Mucosa of gallbladder (tissue), 1 donor: ENCODE results near the gene TBX2. TPM values are rescaled to one million over a fixed set of nuclear protein-coding genes. Genes with fewer than 3 reads are reported as not detected.
"Not testable (repeated sequence)": the region's sequence is repeated elsewhere in the genome, so short reads cannot be mapped to it uniquely, and the experiment has no call there.

Experiments used
- DNase-seq: peaks from one replicate; pipeline ENCODE4 v3.0.0-alpha.2; 2020; ENCODE audit warnings: low spot score
- total RNA-seq: library from RNA; stranded (reverse); gene quantifications from one replicate; pipeline ENCODE4 v1.2.1, GENCODE V29; 2021
- donor health status: DM: no; HTN: no; CAD: no.

Gene TBX2
- total RNA-seq, 1 donor from 2014 or later = 33.9 TPM

- DNase-seq = no peak
Measured at GRCh38 chr17:61413661-61414126, 14.1 kb downstream of the TBX2 start.

DNA sequence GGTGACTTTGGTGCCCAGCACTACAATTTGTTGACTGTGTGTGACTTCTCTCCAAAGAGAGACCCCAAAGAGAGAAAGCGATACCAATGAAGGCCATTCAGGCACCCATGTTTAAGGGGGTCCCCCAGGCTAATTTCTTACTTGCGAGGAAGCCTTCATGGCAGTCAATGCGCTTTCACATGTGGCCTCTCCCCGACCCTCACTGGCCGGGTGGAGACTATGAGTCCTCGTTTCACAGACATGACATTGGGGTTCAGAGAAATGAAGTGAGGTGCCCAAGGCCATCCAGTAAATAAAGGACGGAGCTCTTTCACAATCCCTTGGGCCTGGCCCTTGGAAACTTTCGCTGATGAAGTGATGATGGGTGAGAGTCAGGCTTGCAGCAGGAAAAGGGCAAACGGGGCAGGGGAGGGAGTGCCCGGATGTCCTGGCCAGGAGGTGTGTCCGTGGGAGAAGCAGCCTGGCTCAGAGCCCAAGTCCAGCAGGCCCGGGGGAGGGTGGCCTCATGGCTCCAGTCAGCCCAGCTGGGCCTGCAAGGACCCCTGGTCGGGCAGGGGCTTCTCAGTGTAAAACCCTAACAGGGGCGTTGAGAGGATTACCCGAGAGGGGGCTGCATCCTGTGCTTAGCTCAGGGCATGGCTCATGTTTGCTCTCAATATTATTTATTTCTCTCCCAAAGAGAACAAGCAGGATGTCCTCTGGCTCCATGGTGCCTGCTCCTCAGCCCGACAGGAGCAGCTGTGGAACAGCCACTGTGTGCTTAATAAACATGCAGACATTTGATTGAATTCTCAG lies 14.7 kb downstream of the TBX2 start:
- no peak for DNase-seq

DNA sequence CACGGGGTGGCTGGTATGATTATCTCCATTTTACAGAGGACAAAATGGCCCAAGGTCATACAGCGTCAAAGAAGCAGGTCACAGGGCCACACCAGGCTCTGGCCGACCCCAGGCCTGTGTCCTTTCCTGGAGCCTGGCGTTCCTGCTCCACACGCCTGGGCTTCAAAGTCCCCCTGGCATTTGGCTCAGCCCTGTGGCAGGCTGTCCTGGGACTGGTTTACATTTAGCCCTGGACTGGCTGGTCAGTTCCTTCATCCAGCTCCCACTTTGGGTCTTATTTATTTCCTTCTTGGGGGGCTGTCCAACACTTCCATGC lies 15.3 kb downstream of the TBX2 start:
- no peak for DNase-seq

DNA sequence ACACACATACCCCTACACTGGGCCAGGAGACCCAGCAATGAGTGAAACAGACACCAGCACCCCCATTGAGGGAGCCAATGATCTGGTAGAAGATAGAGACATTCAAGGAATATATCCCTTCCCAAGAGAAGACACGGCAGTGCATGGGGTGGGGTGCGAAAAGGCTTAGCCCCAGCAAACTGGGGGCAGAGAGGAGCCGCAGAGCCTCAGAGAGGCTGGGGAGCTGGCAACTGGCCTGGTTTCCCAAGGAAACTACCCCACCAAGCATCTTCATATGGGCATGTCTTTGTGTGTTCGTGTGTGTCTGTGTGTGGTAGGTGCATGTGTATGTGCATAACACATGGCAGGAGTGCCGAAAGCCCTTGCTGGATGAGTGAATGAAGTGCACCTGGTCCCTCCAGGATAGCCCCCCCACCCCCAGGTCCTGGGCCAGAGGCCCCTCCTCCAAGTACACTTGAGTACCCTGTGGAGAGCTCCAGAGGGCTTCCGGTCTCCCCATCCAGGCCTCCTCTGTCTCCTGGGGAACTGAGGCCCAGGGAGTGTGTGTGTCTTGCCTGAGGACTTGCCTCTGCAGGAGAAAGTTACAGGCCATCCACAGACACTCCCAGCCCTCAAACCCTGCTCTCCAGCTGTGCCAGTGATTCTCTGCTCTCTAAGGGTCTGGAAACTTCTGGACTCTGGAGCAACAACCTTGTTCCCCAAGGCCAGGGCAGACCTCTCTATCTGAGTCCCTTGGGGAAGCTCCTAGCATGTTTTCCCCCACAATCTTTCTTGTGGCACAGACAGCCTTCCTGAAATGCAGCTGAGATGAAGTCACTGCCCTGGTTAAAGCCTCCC lies 15.9 kb downstream of the TBX2 start:
- no peak for DNase-seq

DNA sequence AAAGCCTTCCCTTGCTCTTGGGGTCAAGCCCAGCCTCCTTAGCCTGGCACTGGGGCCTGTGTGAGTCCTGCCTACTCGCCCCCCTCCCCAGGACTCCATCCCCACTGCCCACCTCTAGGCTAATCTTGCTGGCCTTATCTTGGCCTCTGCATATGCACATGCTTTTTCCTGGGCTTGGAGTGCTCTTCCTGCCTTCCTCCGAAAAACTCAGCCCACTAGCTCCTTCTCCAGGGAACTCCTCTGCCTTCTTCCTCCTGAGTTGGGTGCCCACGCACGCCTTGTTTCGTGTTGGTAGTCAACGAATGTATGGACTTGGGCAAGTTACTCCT lies 16.5 kb downstream of the TBX2 start:
- DNase-seq = no peak

- peak; percentile 86 for DNase-seq
Measured at GRCh38 chr17:61416540-61417363, 17.1 kb downstream of the TBX2 start.

DNA sequence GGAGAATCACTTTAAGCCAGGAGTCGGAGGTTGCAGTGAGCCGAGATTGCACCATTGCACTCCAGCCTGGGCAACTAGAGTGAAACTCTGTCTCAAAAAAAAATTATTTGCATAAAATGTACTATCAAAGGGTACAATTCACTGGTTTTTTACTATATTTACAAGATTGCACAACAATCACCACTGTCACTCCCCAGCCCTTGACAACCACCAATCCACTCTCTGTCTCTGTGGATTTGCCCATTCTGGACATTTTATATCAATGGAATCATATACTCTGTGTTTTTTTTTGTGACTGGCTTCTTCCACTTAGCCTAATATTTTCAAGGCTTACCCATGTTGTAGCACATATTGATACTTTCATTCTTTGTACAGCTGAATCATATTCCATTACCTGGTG lies 18.8 kb downstream of the TBX2 start:
- no peak for DNase-seq

DNA sequence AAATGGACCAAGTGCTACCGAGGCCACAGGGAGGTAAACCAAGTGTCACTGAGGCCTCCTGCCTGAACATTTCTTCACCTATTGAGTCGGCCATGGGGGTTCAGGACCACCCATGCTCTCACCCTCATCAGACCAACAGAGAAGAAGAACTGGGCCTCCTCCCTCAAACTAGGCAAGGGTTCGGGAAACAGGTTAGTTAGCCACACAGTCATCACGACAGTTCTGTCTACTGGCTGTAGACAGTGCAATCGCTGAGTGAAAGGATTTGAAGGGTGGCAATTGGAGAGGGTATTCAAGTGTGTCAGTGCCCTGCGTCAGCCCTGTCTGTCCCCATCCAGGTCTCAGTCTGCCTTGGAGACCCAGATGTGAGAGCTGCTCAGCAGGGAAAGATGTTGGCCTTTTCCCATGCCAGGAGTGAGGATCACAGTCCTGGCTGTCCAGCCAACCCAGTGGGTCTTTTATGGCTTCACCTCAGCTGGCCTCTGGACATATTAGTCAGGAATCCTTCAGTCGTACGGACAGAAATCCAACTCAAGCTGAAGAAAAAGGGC lies 19.9 kb downstream of the TBX2 start:
- no peak for DNase-seq

DNA sequence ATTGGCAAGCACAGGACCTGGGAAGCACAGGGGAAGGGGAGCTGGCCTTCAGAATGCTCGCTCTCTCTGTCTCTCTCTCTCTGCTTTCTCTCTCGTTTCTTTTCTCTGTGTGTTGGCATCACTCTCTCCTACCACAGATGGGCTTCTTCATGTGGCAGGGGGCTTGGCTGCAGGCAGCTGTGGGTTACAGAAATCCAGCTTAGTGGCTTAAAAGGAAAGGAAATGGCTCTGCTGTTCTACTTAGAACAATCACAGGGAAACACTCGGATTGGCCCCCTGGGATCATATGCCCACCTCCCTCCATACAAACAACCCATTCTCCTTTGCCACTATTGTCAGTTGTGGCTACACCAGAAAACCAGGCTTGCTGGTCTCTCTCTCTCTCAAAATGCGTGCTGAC lies 20.4 kb downstream of the TBX2 start:
- DNase-seq = no peak

DNA sequence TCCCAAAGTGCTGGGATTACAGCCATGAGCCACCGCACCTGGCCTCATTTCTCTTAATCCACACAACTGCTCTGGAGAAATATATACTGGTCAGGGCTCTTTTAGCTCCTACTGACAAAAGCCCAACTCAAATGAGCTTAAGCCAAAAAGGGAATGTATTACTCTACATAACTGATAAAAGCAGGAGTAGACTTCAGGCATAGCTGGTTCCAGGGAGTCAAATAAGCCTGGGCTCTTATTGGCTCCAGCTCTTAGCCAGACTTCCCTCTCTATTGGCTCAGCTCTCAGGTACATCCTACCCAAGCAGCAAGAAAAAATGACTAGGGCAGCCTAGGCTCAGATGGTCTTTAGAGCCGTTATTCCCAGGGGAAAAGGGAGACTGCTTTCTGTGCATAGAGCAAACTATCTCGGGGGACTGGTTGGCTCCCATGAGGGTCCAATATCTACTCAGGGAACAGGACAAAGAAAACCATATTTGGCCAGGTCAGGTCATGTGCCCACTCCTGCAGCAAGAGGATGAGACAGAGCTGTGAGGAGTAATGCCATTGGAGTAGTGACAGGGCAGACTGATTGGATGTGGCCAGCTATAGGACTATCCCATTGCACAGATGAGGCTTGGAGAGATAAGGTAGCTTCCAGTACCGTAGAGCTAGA lies 21.2 kb downstream of the TBX2 start:
- no peak for DNase-seq

GRCh38 chr17:61421460-61421859 lies 21.8 kb downstream of the TBX2 start:
- DNase-seq = no peak

- no peak for DNase-seq
Measured at GRCh38 chr17:61422116-61422799, 22.6 kb downstream of the TBX2 start.

DNA sequence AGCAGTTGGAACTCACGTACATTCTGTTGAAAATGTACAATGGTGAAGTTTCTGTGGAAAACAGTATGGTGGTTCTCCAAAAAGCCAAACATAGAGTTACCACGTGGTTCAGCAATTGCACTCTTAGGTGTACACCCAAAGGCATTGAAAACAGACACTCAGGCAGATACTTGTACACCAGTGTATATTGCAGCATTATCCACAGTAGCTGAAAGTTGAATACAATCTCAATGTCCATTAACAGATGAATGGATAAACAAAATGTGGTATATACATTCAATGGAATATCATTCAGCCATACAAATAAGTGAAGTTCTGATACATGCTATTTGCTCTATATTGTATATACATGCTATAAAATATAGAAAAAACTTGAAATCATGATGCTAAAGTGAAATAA lies 23.2 kb downstream of the TBX2 start:
- DNase-seq = no peak

GRCh38 chr17:61423967-61424649 lies 24.5 kb downstream of the TBX2 start:
- no peak for DNase-seq

DNA sequence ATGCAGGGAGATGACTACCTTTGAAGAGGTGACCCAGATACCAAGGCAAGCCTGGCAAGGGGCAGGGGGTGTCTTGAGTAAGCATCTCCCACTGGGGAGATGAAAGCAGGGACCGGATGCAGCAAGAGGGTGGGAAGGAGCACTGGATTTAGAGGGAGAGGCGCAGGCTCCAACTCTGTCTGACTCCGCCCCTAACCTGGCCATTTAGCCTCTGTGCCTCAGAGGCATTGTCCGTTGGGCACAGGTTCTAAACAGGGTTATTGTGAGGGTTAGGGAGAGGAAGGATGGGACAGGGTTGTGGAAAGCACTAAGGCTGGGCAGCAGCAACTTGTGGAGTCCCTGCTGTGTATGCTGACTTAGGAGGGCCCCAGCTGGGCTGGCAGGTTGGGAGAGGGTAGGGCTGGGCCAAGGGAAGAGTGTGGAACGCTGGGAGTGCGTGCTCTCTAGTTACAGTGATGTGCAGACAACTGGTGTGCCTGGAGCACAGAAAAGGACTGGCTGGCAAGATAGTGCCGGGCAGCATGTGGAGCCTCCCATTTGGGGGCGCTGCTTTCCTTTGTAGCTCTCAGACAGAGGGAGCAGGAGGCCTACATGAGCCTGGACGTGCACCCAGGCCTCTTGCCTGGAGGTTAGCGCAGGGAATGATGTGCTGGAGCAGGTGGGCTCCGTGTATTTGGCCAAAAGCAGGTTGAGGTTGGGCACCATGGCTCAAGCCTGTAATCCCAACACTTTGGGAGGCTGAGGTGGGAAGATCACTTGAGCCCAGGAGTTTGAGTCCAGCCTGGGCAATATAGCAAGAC lies 26.2 kb downstream of the TBX2 start:
- DNase-seq = no peak

DNA sequence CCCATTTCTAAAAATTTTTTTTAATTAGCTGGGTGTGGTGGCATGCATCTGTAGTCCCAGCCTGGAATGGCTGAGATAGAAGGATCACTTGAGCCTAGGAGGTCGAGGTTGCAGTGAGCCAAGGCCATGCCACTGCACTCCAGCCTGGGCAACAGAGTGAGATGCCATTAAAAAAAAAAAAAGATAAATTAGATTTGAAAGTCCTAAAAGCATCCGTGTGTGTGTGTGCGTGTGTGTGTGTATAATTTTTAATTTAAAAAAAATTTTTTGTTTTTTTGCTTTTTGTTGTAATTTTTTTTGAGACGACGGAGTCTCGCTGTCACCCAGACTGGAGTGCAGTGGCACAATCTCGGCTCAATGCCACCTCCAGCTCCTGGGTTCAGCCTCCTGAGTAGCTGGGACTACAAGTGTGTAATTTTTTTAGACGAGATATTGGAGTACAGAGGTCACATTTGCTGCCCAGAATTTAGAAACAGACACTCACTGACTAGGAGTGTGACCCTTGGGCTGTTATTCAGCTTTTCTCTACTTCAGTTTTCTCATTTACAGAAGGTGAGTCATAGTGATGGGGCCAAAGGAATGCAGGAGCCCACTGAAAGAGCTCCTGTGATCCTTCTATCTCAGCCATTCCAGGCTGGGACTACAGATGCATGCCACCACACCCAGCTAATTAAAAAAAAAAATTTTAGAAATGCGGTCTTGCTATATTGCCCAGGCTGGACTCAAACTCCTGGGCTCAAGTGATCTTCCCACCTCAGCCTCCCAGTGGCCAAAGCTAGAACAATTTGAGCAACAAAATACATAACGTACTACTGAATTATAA lies 27.1 kb downstream of the TBX2 start:
- no peak for DNase-seq

DNA sequence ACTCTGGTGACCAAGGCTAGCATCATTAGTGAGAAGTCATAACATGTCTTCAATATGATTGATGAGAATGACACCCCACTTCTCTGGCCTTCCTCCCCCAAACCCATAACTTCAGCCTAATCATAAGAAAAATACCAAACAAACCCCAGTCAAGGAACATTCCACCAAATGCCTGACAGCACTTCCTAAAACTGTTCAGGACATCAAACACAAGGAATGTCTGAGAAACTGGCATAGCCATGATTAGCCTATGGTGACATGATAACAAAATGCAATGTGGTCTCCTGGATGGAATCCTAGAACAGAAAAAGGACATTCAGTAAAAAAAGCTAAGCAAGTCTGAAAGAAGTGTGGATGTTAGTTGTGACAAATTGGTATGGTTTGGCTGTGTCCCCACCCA lies 27.9 kb downstream of the TBX2 start:
- DNase-seq = no peak

DNA sequence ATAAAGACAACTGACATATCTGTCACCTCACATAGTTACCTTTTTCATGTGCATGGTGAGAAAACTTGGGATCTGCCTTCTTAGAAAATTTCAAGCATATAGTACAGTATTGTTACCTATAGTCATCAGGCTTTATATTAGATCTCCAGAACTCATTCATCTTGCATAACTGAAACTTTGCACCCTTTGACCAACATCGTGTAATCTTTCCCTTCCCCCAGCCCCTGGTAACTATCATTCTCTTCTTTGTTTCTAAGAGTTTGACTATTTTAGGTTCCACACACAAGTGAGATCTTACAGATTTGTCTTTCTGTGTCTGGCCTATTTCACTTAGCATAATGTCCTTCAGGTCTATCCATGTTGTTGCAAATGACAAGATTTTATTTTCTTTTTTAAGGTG lies 29.6 kb downstream of the TBX2 start:
- no peak for DNase-seq

- not testable (repeated sequence) for DNase-seq
Measured at GRCh38 chr17:61429831-61430230, 30.2 kb downstream of the TBX2 start.
